ENCODE measurements around the gene TAF8. TPM values are rescaled to one million over a fixed set of nuclear protein-coding genes. Genes with fewer than 3 reads are reported as not detected.
A peak's percentile ranks its signal among the peaks of the same experiment; 100 is the strongest.

TAF8 gene
- total RNA-seq, 2 donors from 2014 or later: 62.9 to 77.1 TPM

DNA sequence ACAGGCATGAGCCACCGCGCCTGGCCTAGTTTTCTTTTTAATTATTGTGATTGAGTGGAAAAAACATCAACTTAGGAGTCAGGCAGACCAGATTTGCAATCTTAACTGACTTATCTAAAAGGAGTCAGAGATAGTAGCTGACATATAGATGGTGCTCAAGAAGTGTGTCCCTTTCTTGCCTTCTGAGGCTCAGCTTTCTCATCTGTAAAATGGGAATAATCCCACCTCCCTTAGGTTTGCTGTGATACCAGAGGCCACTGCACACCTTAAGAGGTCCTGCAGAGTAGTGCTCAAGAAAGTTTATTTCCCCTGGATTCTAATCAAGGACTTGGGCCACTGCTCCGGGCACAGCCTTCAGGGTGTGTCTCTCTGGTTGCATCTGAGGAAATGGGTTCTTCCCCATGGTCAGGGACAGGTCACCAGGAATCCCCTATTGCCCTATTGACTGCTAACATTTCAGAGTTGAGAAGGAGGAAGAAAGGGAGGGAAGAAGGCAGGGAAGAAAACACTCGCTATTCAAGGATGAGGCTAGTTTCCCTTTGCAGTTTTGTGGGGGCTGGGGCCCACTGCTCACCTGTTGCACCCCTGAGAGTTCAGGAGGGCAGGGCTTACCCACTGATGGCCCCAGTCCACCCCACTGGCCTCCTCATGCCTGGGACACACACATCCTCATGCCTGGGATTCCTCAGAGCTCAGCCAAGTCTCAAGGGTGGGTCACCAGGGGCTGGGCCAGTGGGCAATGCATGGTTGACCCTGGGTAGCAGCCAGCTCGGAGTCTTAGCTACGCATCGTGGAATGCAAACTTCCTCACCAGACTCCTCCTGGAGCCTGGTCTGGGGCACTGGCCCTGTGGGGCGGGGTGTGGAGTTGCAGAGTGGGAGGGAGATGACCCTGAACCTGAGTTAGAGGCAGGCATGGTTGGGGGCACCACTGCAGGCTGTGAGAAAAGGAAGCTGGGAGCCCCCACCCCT, 70.9 kb downstream of the TAF8 start:
- Mint-ChIP-seq H3K36me3 (no peaks in the 10 kb centered on the region), H3K9me3 (no peaks in the 10 kb centered on the region), H3K27ac (no peak overlapping the region)
- DNase-seq (ENCODE audit: low spot score in 2 of 2) (no peak), ATAC-seq (no peak)

DNA sequence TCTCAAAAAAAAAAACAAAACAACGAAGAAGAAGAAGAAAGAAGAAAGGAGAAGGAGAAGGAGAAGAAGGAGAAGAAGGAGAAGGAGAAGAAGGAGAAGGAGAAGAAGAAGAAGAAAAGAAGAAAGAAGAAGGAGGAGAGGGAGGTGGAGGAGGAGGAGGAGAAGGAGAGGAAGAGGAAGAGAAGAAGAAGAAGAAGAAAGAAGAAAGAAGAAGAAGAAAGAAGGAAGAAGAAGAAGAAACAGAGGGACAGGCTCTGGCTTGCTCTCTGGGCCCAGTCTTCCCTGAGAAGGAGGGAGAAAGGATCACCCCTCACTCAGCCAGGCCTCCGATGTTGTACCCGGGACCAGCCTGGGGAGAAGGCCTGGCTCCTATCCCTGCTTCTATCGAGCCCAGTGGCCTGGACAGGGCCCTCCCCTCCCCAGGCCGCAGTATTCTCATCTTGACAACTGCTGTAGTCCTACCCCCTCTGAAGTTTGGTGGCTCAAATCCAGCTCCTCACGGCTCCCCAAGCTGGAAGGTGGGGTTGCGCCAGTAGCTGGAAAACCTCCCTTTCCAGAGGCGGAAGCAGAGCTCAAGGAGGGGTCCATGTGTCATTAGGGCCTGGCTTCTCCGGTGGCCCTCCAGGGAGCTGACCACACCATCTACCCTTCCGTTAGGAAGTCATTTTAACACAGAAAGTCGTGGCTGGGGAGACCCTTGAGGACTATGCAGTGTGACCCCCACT, 73.2 kb downstream of the TAF8 start:
- DNase-seq (ENCODE audit: low spot score in 2 of 2): no peak
- no peaks in the 10 kb centered on the region for H3K9me3 Mint-ChIP-seq
- ATAC-seq: no peak
- H3K27ac Mint-ChIP-seq: peak overlapping the region in 1 of 2 donors; percentile 32
- H3K36me3 Mint-ChIP-seq: no peaks in the 10 kb centered on the region

DNA sequence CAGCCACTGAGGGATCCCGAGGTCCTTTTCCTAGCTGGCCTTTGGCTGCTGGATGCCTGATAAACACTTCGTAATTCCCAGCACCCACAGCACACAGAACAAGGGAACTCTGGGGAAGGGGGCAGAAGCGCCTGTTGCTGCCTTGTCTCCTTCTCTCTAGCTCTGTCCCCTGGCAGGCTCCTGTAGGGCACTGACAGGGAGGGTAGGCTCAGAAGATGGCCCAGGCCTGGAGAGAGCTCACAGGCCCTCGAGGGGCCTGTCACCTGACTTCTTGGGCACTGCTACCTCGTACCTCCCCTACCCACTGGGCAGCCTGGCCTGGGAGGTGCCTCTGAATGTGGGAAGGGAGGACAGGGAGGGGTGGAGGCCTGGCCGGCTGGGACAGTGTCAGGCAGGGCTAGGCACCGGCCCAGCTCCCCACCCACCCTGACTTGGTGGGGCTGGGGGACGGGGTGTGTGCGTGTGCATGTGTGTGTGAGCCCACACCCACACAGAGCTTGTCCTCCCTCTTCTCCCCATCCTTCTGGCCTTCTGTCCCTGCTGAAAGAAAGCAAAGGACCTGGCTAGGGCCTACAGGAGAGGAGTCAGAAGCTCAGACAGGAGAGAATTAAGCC, 74.0 kb downstream of the TAF8 start:
- Mint-ChIP-seq H3K9me3 (no peaks in the 10 kb centered on the region), H3K27ac (peak overlapping the region in 1 of 2 donors; percentile 32)
- ATAC-seq: no peak

GRCh38 chr6:42125231-42125630, 74.9 kb downstream of the TAF8 start:
- DNase-seq (ENCODE audit: low spot score in 2 of 2) (no peak), ATAC-seq (no peak)
- Mint-ChIP-seq H3K27ac (peak overlapping the region in 1 of 2 donors; percentile 22), H3K9me3 (no peaks in the 10 kb centered on the region), H3K36me3 (no peaks in the 10 kb centered on the region)

More for the DNA sequence above, 74.0 kb downstream of the TAF8 start:
- H3K36me3 Mint-ChIP-seq: no peaks in the 10 kb centered on the region
- DNase-seq (ENCODE audit: low spot score in 2 of 2): no peak

- no peaks in the 10 kb centered on the region for H3K36me3 Mint-ChIP-seq
- H3K9me3 Mint-ChIP-seq: no peaks in the 10 kb centered on the region
- H3K27ac Mint-ChIP-seq: peak overlapping the region in 1 of 2 donors; percentile 22
- no peak for DNase-seq (ENCODE audit: low spot score in 2 of 2)
- no peak for ATAC-seq
Measured at GRCh38 chr6:42125663-42126062, 75.3 kb downstream of the TAF8 start.

DNA sequence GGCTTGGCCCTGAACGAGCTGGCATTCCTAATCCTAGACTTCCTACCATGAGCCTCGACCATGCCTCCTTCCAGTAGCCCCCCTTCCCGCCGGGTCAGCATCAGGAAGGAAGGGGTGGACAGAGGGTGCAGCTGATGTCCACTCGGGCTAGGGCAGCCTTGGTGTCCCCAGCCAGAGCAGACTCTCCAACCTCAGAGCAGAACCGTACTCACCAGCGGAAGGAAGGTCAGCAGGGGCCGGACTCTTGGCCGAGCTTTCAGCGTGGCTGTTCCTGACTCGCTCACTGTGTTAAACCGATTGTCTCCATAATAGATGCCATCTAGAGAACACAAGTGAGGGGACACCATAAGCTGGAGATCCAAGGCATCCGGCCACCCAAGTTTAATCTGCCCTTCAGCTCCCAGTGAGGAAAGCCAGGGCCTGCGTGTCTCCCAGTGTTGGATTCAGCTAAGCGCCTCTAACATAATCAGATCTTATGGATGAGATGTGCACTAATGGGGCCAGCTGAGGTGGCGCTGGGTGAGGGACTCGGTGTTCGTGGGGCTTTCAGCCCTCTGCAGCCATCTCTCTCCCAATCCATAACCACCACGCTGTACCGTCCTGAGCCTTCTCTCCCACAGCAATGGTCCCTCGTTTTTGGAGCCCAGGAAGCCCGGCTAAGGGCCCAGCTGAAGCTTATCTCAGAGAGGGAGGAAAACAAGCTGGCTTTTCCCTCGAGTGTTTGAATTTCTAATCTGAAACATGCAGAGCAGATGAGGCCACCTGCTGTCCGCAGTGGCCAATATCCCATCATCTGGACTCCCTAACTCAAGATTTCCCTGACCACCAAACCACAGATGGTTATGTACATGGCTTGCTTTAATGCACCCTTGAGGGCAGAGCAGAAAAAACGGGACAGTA, 78.4 kb downstream of the TAF8 start:
- no peak for ATAC-seq
- no peak for DNase-seq (ENCODE audit: low spot score in 2 of 2)
- Mint-ChIP-seq H3K27ac (no peak overlapping the region), H3K9me3 (no peaks in the 10 kb centered on the region), H3K36me3 (no peaks in the 10 kb centered on the region)

DNA sequence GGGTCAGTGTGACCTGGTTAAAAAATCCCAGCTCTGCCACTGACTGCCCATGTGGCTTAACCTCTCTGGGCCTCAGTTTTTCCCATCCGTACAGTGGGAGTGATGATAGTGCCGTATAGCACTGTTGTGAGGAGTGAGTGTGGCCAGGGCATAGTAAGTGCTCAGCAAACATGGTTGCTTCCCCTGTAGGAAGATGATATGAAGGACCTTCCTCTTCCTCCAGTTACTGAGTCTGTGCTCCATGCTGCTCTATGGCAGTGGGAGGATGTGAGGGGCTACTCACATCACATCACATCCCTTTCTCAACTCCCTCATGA, 79.0 kb downstream of the TAF8 start:
- ATAC-seq (no peak), DNase-seq (ENCODE audit: low spot score in 2 of 2) (no peak)
- H3K27ac Mint-ChIP-seq: no peak overlapping the region
- no peaks in the 10 kb centered on the region for H3K36me3 Mint-ChIP-seq
- no peaks in the 10 kb centered on the region for H3K9me3 Mint-ChIP-seq

DNA sequence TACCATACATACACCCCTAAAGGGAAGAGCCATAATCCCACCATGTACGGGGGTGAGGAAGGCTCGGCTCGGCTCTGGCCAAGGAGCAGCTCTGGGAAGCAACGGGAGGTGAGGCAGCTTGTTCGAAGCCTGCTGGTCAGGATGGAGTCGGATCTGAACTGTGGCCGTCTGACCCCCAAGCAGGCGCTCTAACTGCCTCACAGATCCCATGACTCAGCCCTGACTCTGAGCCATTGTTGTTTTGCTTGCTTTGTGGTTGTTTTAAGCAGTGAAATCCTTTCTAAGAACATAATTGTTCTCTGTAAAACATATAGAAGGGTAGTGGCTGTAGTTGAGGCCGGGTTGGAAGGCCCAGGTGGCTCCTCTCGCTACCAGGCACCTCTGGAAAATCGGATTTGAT, 81.2 kb downstream of the TAF8 start:
- no peaks in the 10 kb centered on the region for H3K36me3 Mint-ChIP-seq
- ATAC-seq (no peak), DNase-seq (ENCODE audit: low spot score in 2 of 2) (no peak)
- no peaks in the 10 kb centered on the region for H3K9me3 Mint-ChIP-seq
- peak overlapping the region in 1 of 2 donors; percentile 84 for H3K27ac Mint-ChIP-seq

DNA sequence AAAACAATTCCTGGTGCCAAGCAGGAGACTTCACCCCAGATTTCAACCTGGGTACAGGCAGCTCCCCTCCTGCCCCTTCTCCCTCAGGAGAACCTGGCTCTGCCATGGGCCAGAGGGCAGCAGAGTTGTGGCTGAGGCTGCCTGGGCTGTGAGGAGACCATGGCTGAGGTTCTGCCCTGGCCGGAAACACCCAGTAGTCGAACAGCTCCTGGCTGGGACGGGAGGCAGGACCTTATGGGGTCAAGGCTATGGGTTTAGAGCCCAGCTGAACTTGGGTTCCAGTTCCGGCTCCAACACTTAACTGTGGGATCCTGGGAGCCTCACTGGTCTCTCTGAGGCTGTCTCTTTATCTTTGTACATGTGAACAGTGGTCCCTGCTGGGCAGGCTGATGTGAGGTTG, 83.6 kb downstream of the TAF8 start:
- H3K36me3 Mint-ChIP-seq: no peaks in the 10 kb centered on the region
- H3K9me3 Mint-ChIP-seq: no peaks in the 10 kb centered on the region
- ATAC-seq (no peak), DNase-seq (ENCODE audit: low spot score in 2 of 2) (no peak)
- no peak overlapping the region for H3K27ac Mint-ChIP-seq

DNA sequence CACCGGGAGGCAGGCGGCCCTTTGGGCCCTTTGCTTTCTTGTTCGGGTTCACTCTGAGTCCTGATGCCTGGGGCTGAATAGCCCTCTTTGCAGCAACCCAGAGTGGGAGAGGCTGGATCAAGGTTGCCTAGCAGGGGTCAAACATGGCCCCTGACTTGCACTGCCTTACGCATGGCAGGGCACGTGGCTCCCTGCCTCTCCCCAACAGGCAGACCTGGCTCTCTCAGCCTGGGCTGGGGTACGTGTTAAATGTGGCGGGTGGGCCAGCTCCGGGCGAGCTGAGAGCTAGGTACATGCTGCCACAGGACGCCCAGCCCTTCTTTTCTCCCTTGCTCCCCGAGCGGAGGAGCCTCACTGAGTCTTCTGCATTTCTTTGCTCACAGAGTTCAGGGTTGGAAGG, 84.8 kb downstream of the TAF8 start:
- no peaks in the 10 kb centered on the region for H3K36me3 Mint-ChIP-seq
- no peaks in the 10 kb centered on the region for H3K9me3 Mint-ChIP-seq
- H3K27ac Mint-ChIP-seq: no peak overlapping the region
- ATAC-seq: no peak
- no peak for DNase-seq (ENCODE audit: low spot score in 2 of 2)

DNA sequence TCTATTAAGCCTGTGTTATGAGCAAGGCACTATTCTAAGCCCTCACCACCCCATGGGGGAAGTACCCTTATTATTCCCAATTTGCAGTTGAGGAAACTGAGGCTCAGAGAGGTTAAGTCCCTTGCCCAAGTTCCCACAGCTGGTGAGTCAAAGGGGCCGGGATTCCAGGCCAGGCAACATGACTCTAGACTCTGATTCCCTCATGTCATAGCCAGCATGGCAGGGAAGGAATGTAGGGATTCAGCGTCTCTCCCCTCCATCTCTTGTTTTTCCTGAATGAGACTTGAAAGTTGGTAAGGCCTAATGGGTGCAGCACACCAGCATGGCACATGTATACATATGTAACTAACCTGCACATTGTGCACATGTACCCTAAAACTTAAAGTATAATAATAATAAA, 85.4 kb downstream of the TAF8 start:
- H3K27ac Mint-ChIP-seq: no peak overlapping the region
- H3K9me3 Mint-ChIP-seq: no peaks in the 10 kb centered on the region
- DNase-seq (ENCODE audit: low spot score in 2 of 2) (no peak), ATAC-seq (no peak)
- H3K36me3 Mint-ChIP-seq: no peaks in the 10 kb centered on the region

- H3K9me3 Mint-ChIP-seq: no peaks in the 10 kb centered on the region
- peak; percentile 88 to 90 for ATAC-seq
- DNase-seq (ENCODE audit: low spot score in 2 of 2): peak in 1 of 2 donors; percentile 21
- no peaks in the 10 kb centered on the region for H3K36me3 Mint-ChIP-seq
- peak overlapping the region; percentile 33 to 68 for H3K27ac Mint-ChIP-seq
Measured at GRCh38 chr6:42136508-42137193, 86.3 kb downstream of the TAF8 start.

Other genes starting within 250 kb of the TAF8 start
- gene USP49, start 155.1 kb upstream of the TAF8 start, total RNA-seq: 10 to 100 TPM in 1 of 2 donors, 1 to 10 TPM in 1; 8.3 to 16.7 TPM
- 10 to 100 TPM; 18.5 to 24.2 TPM for gene MED20, start 129.4 kb upstream of the TAF8 start, total RNA-seq
- gene BYSL, start 129.0 kb upstream of the TAF8 start, total RNA-seq: 10 to 100 TPM; 38.1 to 47.6 TPM
- gene CCND3, start 108.7 kb upstream of the TAF8 start, total RNA-seq: 100 to 1,000 TPM; 610 to 723 TPM
- under 1 TPM; 0.20 to 0.29 TPM for gene C6orf132, start 92.1 kb downstream of the TAF8 start, total RNA-seq
- gene GUCA1A, start 122.8 kb downstream of the TAF8 start, total RNA-seq: under 1 TPM; 0.14 to 0.37 TPM
- gene GUCA1B, start 144.4 kb downstream of the TAF8 start, total RNA-seq: 1 to 10 TPM; 2.7 to 7.6 TPM
- gene MRPS10, start 167.3 kb downstream of the TAF8 start, total RNA-seq: 10 to 100 TPM; 30.8 to 37.4 TPM

Measured in activated naive CD4-positive, alpha-beta T cell treated with anti-CD3 and anti-CD28 coated beads, Interleukin-2, amount 50 U/mL, for 72 hours (primary cell).